ENCODE results near the gene ANKRD39.

- TF ChIP-seq POLR2A (IDR thresholded peaks at IDR 0.05) (no peak), EP300 (IDR thresholded peaks at IDR 0.05) (no peak), CTCF (IDR thresholded peaks at IDR 0.05) (no peak)
Observed at GRCh38 chr2:96819128-96819875, 38.5 kb downstream of the ANKRD39 start.
